ENCODE data around the gene LIF.
A peak's percentile ranks its signal among the peaks of the same experiment; 100 is the strongest.

LIF gene

DNA sequence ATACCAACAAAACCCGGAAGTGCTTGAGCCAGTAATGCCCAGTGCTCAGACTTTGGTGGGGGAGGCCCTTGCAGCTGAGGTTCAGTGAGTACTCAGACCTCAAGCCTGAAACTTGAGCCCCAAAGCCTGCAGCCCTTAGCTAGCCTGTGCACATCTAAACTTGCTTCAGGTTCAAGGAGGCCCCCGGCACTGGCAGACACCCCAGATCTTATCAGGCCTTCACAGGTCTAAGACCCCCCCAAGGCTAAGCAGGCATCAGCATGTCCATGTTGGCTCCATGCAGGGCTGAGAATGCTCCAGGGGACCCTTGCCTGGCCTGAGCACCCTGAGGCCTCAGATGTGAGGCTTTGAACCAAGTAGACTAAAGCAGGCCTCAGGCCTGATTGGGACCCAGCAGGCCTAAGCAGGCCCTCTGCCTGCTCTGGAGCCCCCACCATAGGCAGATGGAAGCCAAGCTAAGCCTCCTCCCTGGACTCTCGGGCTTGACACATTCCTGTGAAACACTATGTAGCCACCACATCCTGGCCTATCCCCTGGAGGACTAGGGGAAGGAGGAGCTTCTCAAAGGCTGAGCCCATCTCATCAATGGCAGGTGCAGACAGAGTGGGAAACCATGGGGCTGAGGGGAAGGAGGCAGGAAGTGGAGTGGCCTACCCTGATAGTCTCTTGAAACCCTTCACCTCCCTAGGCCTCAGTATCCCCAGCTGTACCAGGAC lies 43.9 kb upstream of the LIF start:
- TF ChIP-seq, protein P1, sequence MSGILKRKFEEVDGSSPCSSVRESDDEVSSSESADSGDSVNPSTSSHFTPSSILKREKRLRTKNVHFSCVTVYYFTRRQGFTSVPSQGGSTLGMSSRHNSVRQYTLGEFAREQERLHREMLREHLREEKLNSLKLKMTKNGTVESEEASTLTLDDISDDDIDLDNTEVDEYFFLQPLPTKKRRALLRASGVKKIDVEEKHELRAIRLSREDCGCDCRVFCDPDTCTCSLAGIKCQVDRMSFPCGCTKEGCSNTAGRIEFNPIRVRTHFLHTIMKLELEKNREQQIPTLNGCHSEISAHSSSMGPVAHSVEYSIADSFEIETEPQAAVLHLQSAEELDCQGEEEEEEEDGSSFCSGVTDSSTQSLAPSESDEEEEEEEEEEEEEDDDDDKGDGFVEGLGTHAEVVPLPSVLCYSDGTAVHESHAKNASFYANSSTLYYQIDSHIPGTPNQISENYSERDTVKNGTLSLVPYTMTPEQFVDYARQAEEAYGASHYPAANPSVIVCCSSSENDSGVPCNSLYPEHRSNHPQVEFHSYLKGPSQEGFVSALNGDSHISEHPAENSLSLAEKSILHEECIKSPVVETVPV (CRISPR knock-in tag; IDR thresholded peaks at IDR 0.05): no peak
- no peak for ATAC-seq

DNA sequence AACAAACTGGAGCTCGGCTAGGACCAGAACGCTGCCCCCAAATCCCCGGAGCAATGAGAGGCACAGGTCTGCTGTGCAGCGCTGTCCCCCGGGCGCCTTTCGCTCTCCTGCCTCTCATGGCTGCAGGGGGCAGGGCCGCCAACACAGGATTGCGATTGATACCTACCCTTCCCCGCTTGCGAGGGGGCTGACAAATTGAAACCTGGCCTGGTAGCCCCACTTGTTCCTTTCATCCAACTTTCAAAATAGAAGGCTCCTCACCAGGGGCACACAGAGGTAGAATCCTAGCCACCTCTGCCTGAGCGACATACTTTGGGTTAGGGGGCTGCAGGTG lies 43.4 kb upstream of the LIF start:
- peak; percentile 2 for ATAC-seq
- TF ChIP-seq, protein P2, sequence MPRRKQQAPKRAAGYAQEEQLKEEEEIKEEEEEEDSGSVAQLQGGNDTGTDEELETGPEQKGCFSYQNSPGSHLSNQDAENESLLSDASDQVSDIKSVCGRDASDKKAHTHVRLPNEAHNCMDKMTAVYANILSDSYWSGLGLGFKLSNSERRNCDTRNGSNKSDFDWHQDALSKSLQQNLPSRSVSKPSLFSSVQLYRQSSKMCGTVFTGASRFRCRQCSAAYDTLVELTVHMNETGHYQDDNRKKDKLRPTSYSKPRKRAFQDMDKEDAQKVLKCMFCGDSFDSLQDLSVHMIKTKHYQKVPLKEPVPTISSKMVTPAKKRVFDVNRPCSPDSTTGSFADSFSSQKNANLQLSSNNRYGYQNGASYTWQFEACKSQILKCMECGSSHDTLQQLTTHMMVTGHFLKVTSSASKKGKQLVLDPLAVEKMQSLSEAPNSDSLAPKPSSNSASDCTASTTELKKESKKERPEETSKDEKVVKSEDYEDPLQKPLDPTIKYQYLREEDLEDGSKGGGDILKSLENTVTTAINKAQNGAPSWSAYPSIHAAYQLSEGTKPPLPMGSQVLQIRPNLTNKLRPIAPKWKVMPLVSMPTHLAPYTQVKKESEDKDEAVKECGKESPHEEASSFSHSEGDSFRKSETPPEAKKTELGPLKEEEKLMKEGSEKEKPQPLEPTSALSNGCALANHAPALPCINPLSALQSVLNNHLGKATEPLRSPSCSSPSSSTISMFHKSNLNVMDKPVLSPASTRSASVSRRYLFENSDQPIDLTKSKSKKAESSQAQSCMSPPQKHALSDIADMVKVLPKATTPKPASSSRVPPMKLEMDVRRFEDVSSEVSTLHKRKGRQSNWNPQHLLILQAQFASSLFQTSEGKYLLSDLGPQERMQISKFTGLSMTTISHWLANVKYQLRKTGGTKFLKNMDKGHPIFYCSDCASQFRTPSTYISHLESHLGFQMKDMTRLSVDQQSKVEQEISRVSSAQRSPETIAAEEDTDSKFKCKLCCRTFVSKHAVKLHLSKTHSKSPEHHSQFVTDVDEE (CRISPR knock-in tag; IDR thresholded peaks at IDR 0.05): no peak
- TF ChIP-seq OSR1 (CRISPR knock-in tag; IDR thresholded peaks at IDR 0.05): no peak
- no peak for TF ChIP-seq ARNTL (CRISPR knock-in tag; IDR thresholded peaks at IDR 0.05; ENCODE audit: borderline replicate concordance, low read depth)
- TF ChIP-seq, protein P3, sequence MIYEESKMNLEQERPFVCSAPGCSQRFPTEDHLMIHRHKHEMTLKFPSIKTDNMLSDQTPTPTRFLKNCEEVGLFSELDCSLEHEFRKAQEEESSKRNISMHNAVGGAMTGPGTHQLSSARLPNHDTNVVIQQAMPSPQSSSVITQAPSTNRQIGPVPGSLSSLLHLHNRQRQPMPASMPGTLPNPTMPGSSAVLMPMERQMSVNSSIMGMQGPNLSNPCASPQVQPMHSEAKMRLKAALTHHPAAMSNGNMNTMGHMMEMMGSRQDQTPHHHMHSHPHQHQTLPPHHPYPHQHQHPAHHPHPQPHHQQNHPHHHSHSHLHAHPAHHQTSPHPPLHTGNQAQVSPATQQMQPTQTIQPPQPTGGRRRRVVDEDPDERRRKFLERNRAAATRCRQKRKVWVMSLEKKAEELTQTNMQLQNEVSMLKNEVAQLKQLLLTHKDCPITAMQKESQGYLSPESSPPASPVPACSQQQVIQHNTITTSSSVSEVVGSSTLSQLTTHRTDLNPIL (CRISPR knock-in tag; IDR thresholded peaks at IDR 0.05; ENCODE audit: low read depth): no peak
- TF ChIP-seq TCF4 (CRISPR knock-in tag; IDR thresholded peaks at IDR 0.05; ENCODE audit: borderline replicate concordance): no peak
- no peak for TF ChIP-seq PPARA (CRISPR knock-in tag; IDR thresholded peaks at IDR 0.05; ENCODE audit: borderline replicate concordance)
- no peak for TF ChIP-seq ZNF565 (CRISPR knock-in tag; conservative IDR thresholded peaks at IDR 0.05; ENCODE audit: low read depth)
- no peak for TF ChIP-seq GLIS3 (CRISPR knock-in tag; IDR thresholded peaks at IDR 0.05)
- TF ChIP-seq, protein P1 (CRISPR knock-in tag; IDR thresholded peaks at IDR 0.05): no peak
- no peak for TF ChIP-seq ZFP30 (CRISPR knock-in tag; IDR thresholded peaks at IDR 0.05)
- TF ChIP-seq ZFP3 (CRISPR knock-in tag; IDR thresholded peaks at IDR 0.05): no peak
- TF ChIP-seq RARB (CRISPR knock-in tag; IDR thresholded peaks at IDR 0.05): no peak
- TF ChIP-seq ISL1 (CRISPR knock-in tag; IDR thresholded peaks at IDR 0.05): no peak
- TF ChIP-seq, protein P4, sequence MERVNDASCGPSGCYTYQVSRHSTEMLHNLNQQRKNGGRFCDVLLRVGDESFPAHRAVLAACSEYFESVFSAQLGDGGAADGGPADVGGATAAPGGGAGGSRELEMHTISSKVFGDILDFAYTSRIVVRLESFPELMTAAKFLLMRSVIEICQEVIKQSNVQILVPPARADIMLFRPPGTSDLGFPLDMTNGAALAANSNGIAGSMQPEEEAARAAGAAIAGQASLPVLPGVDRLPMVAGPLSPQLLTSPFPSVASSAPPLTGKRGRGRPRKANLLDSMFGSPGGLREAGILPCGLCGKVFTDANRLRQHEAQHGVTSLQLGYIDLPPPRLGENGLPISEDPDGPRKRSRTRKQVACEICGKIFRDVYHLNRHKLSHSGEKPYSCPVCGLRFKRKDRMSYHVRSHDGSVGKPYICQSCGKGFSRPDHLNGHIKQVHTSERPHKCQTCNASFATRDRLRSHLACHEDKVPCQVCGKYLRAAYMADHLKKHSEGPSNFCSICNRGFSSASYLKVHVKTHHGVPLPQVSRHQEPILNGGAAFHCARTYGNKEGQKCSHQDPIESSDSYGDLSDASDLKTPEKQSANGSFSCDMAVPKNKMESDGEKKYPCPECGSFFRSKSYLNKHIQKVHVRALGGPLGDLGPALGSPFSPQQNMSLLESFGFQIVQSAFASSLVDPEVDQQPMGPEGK (CRISPR knock-in tag; IDR thresholded peaks at IDR 0.05; ENCODE audit: borderline replicate concordance): no peak
- no peak for TF ChIP-seq CSDC2 (CRISPR knock-in tag; IDR thresholded peaks at IDR 0.05)
- no peak for TF ChIP-seq ZC3H10 (CRISPR knock-in tag; IDR thresholded peaks at IDR 0.05)

DNA sequence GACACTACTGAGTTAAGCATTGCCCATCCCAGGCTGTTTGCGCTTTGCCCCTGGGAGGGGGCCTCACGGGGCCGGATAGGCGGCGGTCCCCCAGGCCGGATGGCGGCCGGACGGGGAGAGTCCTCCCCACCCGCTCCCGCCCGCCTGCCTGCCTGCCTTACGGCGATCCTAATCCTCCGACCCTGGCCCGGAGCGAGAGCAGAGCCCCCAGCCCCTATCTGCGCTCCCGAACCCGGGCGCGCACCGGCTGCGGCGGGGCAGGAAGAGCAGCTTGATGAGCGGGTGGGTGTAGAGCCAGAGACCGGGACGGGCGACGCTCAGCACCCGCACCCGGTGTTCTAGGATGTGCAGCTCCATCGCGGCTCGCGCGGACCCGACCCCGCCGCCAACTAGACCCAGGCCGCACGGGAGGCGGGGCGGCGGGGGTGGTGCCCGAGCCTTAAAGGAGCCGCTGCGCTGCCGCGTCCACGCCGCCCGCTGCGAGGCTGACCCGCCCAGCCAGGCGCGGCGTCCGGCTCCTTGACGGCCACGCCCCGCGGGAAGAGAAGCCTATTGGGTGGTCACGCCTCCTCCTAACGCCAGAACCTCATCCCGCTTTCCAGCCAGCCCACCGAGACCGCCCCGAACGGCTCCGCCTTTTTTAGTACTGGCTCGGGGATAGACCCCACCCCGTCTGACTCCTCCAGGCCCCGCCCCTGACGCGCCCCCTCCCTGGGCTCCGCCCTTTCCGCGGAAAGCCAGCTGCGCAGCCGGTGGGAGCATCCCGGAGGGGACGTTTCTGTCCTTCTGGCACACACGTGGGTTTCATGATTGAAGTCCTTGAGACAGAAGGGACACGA lies 42.8 kb upstream of the LIF start, which contains the start of gene CASTOR1:
Gene CASTOR1 (minus strand): TSS at position 365 of the 839 bp plus-strand sequence. CDS start 8 bp downstream, at position 357.
- TF ChIP-seq, protein P2 (CRISPR knock-in tag; IDR thresholded peaks at IDR 0.05): peak; percentile 31; the same call in 1 of the 2 replicates
- TF ChIP-seq, protein P3 (CRISPR knock-in tag; IDR thresholded peaks at IDR 0.05; ENCODE audit: low read depth): no peak
- TF ChIP-seq, protein P4 (CRISPR knock-in tag; IDR thresholded peaks at IDR 0.05; ENCODE audit: borderline replicate concordance): 0 out of 2 replicates have a peak, but pooled peaks have one; percentile 33
- TF ChIP-seq ESRRG (CRISPR knock-in tag; IDR thresholded peaks at IDR 0.05) (no peak), OSR1 (CRISPR knock-in tag; IDR thresholded peaks at IDR 0.05) (no peak), GLIS3 (CRISPR knock-in tag; IDR thresholded peaks at IDR 0.05) (no peak), PPARA (CRISPR knock-in tag; IDR thresholded peaks at IDR 0.05; ENCODE audit: borderline replicate concordance) (no peak), TOX (CRISPR knock-in tag; IDR thresholded peaks at IDR 0.05; ENCODE audit: borderline replicate concordance) (no peak), ZFP30 (CRISPR knock-in tag; IDR thresholded peaks at IDR 0.05) (no peak), TCF4 (CRISPR knock-in tag; IDR thresholded peaks at IDR 0.05; ENCODE audit: borderline replicate concordance) (no peak)
- ATAC-seq: peak; percentile 84

Data from SK-N-SH treated with all-trans-retinoic acid at 6 μM for 48 hours (cell line).